ENCODE data around the gene KCNH5.

- TF ChIP-seq GATA3 (IDR thresholded peaks at IDR 0.05; ENCODE audit: borderline replicate concordance) (no peak), EP300 (IDR thresholded peaks at IDR 0.05) (no peak), CTCF (IDR thresholded peaks at IDR 0.05) (no peak), TFCP2L1 (CRISPR knock-in tag; IDR thresholded peaks at IDR 0.05) (no peak)
Observed at GRCh38 chr14:62655166-62655565, 390.1 kb downstream of the KCNH5 start.

Measured in A549 (cell line).